SKM-1 (cell line): Measurements from ENCODE around the gene PDE1C.

Experiments
- DNase-seq: peaks from one replicate; lab custom pipeline; 2025; ENCODE audit not compliant: unreplicated experiment; lab: John Stamatoyannopoulos, UW

Gene PDE1C

DNA sequence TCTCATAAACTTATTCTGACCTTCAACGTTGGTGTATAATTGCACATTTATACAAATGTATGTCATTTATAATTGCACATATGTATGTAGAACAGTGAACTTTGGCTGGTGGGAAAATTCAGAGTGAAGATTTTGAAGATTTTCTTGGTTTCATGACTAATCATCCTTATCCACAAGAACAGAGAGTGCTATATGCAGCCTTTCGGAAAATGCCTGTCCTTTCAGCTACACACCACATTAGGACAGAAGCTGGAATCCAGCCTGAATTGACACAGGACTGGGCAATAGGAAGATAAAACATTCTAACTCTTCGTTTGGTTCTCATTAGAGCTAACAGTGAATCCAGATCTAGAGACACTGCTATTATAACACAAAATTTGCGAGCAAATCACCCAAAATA is 166.2 kb downstream of the PDE1C start:
- no peak for DNase-seq

DNA sequence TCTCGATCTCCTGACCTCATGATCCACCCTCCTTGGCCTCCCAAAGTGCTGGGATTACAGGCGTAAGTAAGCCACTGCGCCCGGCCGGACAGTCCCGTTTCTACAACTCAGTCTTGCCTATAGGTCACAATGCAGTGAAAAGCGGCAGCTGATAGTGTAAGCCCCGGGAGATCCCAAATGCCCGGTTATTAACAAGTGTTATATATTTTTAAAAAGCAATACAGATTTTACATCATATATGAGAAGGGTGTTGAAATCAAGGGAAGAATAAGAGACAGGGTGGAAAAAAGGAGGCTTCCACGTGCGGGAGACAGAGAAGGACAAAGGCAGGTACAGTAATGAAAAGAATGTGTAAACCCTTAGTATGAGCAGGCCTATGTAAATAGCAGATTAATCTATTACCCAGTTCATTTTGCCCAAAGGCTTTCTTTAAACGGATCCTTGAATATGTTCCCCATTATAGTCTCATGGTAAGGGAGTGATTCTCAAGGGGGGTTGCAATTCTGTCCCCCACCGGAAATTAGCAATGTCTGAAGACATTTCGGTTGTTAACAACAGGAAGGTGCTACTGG is 170.8 kb downstream of the PDE1C start:
- no peak for DNase-seq

DNA sequence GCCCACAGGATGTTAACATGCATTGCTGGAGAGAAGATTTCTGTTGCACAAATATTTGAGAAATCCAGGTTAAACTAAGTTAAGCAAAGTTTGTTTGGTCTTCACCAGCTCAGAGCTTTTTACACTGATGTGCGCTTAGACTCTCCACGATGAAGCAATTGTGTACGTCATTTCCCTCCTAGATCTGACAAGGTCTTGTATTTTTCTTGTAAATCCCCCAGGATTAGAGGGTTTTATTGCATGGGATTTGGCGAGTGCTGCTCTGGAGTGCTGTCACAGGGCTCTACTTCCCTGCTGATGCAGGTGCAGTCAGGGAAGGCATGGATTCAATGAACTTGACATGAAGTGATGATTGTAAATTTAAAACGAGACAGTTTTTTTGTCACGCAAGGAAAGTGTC is 173.3 kb downstream of the PDE1C start:
- DNase-seq: no peak

- DNase-seq: no peak
Observed at GRCh38 chr7:31894308-31894707, 175.9 kb downstream of the PDE1C start.

GRCh38 chr7:31893365-31893764 is 176.8 kb downstream of the PDE1C start:
- no peak for DNase-seq

GRCh38 chr7:31892099-31892829 is 177.9 kb downstream of the PDE1C start:
- no peak for DNase-seq

DNA sequence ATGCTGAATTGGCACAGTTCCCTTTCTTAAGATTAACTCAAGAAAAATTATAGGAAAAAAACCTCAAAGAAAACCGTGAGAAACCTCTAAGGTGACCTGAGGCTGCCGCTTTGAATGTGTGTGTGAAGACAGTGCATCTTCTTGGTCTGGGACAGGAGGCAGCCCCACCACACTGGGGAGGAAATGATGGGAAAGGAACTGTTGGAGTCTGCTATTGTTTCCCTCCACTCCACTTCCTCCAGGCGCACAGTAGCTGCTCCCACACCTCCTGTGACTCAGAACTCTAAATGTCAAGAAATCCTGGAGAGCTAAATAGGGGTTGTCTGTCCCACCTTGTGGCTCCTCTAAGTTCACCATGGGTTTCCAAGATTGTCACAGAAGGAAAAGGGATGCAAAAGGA is 179.4 kb downstream of the PDE1C start:
- DNase-seq: no peak

DNA sequence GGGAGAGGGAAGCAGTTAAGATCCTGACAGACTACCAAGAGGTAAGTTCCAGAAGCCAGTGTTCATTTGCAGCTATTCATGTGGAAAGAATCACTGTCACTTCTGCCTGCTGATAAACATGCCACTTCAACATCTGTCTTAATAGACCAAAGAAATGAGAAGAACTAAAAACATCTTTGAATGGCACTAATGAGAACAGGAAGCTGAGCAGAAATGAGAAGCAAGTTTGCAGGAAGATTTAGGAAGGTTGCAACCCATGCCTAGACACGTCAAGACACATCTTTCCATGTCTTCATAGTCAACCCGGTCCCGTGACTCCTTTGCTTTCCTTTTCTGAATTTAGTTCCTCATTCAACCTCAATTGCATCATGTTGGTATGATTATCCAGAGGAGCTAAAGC is 180.0 kb downstream of the PDE1C start:
- DNase-seq: peak; percentile 95

DNA sequence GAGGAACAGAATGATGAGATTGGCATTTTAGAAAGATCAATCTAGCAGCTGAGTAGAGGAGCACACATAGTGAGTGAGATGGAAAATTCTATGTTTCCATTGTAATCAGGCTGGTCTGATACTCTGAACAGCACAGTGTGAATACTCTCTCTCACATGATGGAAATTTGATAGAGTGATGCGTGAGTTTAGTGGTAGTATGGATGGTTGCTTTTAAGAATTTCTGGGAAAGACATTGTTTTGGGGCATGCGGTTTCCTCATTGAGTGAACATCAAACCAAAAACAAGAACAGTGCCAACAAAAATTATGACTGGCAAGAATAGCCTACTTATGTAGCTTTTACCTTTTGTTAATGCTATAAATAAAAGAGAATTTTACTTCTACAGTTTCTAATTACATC is 183.2 kb downstream of the PDE1C start:
- no peak for DNase-seq

DNA sequence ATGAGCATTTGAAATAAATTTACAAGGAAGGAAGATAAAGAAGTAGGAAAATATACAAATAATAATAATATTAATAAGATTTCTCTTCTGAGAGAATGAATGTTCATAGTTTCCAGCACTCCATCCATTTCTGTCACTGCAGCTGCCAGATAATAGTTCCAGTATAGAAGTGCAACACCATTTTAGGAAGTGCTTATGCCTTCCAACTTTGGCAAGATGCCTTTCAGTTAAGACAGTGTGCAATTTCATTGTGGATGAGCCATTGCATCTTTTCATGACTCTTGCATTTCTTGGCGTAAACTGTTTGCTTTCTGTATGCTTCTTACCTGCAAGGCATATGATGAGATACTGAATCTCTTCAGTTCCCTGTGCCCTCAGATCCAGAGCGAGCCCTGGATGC is 185.0 kb downstream of the PDE1C start:
- no peak for DNase-seq

GRCh38 chr7:31883761-31884164 is 186.4 kb downstream of the PDE1C start:
- DNase-seq: no peak

DNA sequence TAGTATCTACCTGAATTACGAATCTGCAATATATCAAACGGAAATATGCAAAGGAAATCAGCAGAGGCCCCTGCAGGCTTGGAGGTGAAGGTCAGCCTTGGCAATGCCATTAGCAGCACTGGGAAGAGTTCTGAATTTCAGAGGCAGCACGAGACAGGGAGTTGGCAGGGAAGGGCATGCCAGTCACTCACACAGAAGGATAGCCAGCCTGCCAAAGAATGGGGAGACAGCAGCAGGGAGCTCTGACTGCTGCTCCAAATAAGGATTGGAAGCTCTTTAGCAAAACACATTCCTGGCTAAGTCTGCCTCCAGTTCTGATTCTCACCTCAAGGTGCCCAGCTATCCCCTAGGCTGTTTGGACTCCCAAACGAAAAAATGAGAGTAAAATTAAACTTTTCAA is 188.0 kb downstream of the PDE1C start:
- no peak for DNase-seq

DNA sequence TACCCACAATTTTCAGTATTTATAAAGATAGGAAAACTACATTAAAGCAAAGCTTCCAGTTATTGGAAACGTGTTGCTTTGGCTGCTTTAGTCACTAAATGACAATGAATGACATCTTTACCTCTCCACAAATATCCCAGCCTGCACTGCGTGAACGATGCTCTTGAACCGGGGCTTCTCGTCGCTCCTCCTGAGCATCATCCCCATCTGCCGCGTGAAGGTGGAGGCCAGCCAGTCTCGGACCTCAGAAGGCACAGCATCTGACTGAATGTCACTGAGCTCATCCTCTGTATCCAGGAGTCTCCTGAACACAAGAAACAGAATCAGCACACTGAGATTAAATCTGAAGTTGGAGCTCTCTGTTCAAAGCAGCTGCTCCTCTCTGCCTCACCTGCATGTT is 191.3 kb downstream of the PDE1C start:
- no peak for DNase-seq

DNA sequence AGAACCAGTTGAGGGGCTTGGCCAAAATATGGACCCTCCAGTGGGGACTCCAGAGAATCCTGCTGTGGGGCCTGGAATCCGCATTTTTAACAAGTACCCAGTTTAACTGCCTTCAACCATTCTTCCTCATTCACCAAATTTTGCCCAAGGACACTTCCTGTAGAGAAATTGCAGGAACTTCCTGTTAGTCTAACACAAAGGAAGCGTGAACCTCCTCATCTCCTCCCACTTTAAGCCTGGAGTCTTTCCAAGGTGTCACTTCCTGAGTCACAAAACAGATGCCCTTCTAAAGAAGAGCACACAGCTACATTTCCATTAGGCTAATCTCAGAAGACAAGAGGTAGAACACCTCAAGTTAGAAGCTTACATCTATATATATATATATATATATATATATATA is 194.8 kb downstream of the PDE1C start:
- peak; percentile 63 for DNase-seq

GRCh38 chr7:31874631-31875386 is 195.4 kb downstream of the PDE1C start:
- no peak for DNase-seq

GRCh38 chr7:31873816-31874597 is 196.2 kb downstream of the PDE1C start:
- no peak for DNase-seq

DNA sequence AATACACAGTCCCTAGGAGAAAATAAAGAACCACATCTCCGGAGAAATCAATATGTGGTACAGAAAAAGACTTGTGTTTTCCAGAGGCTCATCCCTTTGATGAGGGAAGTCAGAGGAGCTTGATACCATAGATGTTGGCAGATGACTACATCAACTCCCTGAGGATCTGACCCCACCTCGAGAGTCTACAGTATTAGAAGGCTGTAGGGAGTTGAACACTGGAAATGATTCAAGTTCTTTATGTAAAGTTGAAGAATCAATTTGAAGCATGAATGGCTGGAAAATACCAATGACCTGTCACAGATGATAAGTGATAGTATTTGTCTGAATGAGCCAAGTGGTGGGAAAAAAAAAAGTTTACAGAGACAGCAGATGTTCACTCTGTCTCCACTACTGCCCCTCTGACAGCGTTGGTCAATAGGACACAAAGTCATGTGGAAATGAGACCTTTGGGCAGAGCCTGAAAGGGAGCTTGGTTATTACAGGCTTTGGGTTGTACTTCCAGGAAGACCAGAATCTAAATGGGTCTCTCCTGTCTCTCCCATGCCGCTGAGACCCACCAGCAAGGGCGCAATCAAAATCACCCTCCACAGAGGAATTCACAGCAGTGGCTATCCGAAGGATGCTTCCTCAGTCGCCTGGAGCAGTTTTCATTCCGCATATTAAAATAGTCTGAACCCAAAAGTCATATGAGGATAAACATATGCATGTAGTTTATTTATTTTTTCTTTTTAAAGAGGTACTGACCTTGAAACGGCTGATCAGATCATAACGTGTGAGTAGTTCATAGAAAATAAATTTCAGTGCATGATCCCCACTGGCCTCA is 197.4 kb downstream of the PDE1C start:
- DNase-seq: no peak

DNA sequence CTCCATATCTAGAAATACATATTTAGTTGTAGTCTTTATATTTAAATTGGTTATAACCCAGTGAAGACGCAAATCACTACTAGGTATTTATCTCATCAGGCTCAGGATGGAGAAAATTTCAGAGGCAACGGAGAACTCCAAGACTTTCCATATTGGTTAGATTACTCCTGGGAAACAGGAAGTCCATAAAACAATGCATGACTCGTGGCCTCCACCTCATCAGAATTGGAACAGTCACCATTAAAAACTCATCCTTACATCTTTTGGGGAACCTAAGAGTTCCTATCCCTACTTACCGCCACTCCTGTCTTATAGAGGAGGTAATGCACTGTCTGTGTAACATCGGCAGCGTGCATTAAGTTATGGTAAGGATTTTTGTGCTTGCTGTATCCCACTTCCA is 205.6 kb downstream of the PDE1C start:
- DNase-seq: no peak

- no peak for DNase-seq
Observed at GRCh38 chr7:31860925-31861324, 209.3 kb downstream of the PDE1C start.

GRCh38 chr7:31858055-31858454 is 212.2 kb downstream of the PDE1C start:
- DNase-seq: no peak

GRCh38 chr7:31857172-31857571 is 213.0 kb downstream of the PDE1C start:
- DNase-seq: no peak
